NK-92 (cell line): ENCODE measurements around the gene PAF1.
"Not testable (repeated sequence)": the region's sequence is repeated elsewhere in the genome, so short reads cannot be mapped to it uniquely, and the experiment has no call there.

Source experiments
- DNase-seq: peaks from one replicate; lab custom pipeline; 2025; ENCODE audit not compliant: unreplicated experiment; lab: John Stamatoyannopoulos, UW

The PAF1 gene

DNA sequence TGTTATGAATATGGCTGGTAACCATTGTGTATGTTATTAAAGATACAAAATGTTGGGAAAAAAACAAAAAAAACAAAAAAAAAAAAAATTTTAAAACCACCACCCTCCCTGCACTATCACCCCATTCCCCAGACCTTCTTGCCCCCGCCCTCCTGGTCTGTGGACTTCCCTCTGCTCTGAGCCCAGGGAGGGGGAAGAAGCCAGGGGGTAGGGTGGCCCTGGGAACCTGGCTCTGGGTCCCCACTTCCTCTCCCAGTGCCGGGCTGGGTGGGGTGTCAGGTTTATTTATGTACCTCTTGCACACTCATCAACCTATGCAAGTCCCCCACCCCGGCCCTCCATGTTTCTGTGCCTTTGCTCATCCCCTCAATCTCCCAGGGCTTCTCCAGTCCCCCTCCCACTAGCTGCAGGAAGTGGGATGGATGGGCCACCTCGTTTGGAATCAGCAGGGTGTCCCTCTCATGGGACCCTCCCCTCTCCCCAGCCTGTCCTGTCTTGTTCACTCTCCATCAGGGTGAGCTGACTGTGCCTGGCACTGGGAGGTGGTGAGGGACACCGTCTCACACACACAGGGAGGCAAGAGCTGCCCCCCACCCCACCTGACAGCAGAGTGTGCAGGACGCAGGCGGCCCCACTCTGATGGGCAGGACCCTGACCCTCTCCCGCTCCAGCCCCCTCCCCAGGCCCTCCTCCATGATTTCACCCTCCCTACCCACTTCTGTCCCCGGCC, 5.9 kb downstream of the PAF1 start:
- DNase-seq = no peak

DNA sequence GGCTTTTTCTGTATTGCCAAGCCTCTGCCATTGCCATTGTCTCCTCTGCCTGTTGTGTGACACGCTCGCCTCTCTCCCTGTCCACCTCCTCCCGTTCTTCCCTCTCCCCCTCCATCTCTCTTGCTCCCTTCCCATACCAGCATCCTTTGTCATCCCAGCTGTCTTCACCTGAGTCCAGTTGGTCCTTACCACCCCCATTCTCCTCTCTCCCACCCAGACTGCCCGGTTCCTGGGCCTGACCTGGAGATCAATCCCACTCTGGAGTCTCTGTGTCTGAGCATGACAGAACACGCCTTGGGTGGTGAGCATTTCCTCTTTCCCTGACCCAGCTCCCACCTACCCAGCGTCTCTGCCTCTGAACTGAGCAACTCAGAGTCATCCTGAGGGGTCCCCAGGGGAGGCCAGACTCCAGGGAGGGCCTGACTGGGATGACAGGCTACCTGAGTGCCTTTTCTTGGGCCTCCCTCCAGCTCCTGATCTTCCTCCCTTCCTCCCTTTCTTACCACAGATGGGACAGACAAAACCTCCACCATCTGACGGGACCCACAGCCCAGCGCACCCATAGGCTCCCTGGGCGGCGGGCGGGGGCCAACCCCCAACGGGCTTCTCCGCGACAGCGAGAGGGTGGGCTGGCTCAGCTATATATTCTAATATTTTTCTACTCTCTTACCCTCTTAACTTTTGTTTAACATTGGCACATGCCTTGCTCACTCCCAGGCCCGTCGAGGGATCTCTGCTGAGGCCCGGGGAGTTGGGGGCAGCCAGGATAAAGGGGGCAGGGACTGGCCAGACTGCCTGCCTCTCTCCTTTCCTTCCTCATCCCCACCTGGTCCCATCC, 7.7 kb downstream of the PAF1 start:
- DNase-seq = no peak

GRCh38 chr19:39381910-39382611, 8.8 kb downstream of the PAF1 start:
- no peak for DNase-seq

- no peak for DNase-seq
These were observed 10.1 kb downstream of the PAF1 start for GRCh38 chr19:39380521-39381502.

DNA sequence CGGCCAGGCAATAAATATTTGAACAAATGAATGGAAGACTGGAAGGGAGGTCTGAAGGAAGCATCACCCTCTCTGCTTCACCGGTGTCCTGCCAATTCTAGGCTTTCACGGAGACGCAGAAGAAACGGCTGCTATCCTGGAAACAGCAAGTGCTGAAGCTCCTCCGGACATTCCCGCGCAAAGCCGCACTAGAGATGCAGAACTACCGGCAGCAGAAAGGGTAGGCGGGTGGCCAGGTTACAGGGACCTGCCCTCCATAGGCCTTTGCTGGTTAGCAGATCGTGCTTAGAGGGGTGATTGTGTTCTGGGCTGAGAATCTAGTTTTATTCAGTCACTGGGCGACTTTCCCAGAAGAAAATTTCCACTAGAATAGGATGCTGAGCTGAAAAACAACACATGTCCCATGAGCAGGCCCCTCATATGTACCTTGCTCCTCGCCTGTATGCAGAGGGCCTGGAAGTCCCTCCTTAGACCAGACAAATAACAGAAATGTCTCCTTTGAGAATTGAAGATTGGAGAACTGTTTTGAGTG, 11.0 kb downstream of the PAF1 start:
- no peak for DNase-seq

DNA sequence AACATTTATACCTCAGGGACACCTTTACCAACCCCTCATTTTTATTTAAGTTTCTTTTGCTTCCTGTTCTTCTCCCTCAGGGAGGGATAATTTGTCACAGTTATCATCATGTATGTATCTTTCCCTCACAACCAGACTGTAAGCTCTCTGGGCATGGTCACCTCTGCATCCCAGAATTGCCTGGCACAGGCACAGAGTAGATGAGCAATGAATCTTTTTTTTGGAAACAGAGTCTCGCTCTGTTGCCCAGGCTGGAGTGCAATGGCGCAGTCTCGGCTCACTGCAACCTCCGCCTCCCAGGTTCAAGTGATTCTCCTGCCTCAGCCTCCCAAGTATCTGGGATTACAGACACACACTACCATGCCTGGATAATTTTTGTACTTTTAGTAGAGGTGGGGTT, 11.5 kb downstream of the PAF1 start:
- DNase-seq = not testable (repeated sequence)

- DNase-seq = no peak
These were observed 13.2 kb downstream of the PAF1 start for GRCh38 chr19:39377373-39378362.

GRCh38 chr19:39375929-39376328, 15.0 kb downstream of the PAF1 start:
- DNase-seq = no peak

GRCh38 chr19:39372941-39373340, 18.0 kb downstream of the PAF1 start:
- DNase-seq = no peak

GRCh38 chr19:39372047-39372802, 18.7 kb downstream of the PAF1 start:
- no peak for DNase-seq

GRCh38 chr19:39370735-39371134, 20.2 kb downstream of the PAF1 start:
- no peak for DNase-seq

DNA sequence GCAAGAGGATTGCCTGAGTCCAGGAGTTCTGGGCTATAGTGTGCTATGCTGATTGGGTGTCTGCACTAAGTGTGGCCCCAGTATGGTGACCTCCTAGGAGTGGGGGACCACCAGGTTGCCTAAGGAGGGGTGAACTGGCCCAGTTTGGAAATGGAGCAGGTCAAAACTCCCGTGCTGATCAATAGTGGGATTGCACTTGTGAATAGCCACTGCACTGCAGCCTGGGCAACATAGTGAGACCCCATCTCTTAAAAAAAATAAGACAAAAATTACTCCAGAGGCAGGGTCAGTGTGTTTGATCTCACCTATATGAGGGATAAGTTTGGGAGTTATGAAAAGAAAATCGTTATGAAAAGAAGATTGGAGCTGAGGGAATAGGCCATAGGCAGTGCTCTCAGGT, 21.7 kb downstream of the PAF1 start:
- no peak for DNase-seq

DNA sequence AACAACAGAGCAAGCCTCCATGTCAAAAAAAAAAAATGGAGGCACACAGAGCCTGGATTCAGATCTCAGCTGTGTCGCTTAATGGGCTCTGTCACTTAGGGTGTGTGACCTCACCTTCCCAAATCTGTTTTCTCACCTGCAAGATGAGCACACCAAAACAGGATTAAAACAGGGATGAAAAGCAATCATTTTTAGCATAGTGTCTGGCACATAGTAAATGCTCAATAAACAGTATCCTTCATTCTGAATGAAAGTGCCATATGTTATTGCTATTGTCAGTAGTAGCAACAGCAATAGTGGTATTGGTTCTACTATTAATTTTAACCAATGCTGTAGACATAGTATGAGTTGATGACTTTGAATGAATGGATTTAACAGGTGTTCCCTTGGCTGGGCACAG, 25.4 kb downstream of the PAF1 start:
- no peak for DNase-seq

- DNase-seq = no peak
These were observed 26.9 kb downstream of the PAF1 start for GRCh38 chr19:39363901-39364457.

- DNase-seq = no peak
These were observed 27.9 kb downstream of the PAF1 start for GRCh38 chr19:39362682-39363657.

- no peak for DNase-seq
These were observed 30.3 kb downstream of the PAF1 start for GRCh38 chr19:39360599-39360998.

DNA sequence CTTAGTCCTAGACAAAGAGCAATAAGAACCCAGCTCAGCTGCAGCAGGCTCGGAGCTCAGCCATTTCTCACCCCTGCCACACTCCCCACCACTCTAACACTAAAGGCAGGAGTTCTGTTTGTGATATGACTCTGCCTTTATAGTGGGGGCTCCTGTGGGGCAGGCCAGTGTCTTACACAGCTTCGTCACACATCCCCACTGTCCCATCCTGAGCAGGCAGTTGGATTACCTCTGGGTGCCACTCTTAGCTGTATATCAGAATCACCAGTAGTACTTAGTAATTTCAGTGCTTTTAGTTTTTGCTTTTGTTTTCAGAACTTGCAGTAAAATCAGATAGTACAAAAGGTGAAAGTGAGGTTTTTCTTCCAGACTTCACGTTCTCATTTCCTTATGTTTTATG, 31.9 kb downstream of the PAF1 start:
- DNase-seq = no peak
